Keratinocyte (primary cell): ENCODE measurements around the gene TBC1D9B.

Source experiments
- CTCF ChIP-seq, 3 experiments: IDR thresholded peaks in 1 of 3; conservative IDR thresholded peaks in 1 of 3; optimal IDR thresholded peaks in 1 of 3; 2 replicates in 2 of 3; 3 replicates in 1 of 3; pipeline versions ENCODE3 to v1.5.1; 2011; ENCODE audit warnings: low read length in 3 of 3, mild to moderate bottlenecking in 3 of 3, moderate library complexity in 2 of 3, control low read depth in 1 of 3, inconsistent platforms in 1 of 3; ENCODE audit not compliant: insufficient read depth in 2 of 3; ENCODE audit errors: extremely low read depth in 1 of 3
- EZH2 ChIP-seq: IDR thresholded peaks from one replicate; pipeline ENCODE4 v1.6.1; 2012; ENCODE audit warnings: inconsistent platforms, mild to moderate bottlenecking, low read length, moderate library complexity

GRCh38 chr5:179820483-179821297, 87.0 kb downstream of the TBC1D9B start, which contains the start of gene SQSTM1:
- peak in 1 of 3 experiments; percentile 3 for TF ChIP-seq CTCF (optimal IDR thresholded peaks at IDR 0.05 in 1 of 3, IDR thresholded peaks at IDR 0.05 in 1 of 3, conservative IDR thresholded peaks at IDR 0.05 in 1 of 3; ENCODE audit: extremely low read depth in 1 of 3, insufficient read depth in 2 of 3, low read length in 3 of 3)
- TF ChIP-seq EZH2 = no peak
